ENCODE measurements around the gene TRAPPC12.

Gene TRAPPC12

DNA sequence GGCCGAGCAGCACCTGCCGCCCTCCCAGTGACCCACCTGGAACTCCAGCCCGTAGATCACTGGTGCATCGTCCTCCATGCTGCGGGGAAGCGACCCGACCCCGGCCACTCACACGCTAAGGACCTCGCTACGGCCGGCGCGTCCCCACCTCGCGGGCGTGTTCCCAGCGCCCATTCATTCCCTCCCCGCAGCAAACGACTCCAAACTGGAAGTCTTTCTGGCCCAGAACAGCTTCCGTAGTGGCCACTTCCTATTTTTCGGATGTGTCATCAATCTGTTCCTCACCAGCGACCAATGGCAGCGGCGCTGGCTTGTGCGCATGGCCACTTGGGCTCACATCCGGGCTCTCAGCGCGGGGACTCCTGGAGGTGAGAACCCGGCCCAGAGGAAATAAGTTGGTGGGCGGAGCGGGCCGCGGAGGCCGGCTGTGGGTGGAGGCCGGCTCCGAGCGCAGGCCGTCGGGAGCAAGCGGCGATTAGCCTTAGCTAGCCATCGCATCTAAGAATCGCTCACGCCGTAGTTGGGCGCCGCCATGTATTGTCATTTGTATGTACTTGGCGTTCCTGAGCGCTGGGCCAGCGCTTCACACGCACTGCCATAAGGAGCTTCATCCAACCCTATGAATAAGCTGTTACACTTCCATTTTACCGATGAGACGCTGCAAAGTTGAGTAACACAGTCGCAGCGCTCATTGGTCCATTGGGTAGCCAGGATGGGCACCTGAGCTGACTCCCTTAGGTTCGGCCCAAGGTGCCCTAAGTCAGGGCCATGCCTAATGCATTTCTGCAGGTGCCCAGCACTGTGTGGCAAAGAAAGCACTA, 1.7 kb upstream of the TRAPPC12 start, which contains the start of gene EIPR1:
Gene EIPR1 (minus strand): TSS at position 207 of the 821 bp plus-strand sequence. CDS start 129 bp downstream, at position 78.
- TF ChIP-seq, protein P1, sequence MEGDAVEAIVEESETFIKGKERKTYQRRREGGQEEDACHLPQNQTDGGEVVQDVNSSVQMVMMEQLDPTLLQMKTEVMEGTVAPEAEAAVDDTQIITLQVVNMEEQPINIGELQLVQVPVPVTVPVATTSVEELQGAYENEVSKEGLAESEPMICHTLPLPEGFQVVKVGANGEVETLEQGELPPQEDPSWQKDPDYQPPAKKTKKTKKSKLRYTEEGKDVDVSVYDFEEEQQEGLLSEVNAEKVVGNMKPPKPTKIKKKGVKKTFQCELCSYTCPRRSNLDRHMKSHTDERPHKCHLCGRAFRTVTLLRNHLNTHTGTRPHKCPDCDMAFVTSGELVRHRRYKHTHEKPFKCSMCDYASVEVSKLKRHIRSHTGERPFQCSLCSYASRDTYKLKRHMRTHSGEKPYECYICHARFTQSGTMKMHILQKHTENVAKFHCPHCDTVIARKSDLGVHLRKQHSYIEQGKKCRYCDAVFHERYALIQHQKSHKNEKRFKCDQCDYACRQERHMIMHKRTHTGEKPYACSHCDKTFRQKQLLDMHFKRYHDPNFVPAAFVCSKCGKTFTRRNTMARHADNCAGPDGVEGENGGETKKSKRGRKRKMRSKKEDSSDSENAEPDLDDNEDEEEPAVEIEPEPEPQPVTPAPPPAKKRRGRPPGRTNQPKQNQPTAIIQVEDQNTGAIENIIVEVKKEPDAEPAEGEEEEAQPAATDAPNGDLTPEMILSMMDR (IDR thresholded peaks at IDR 0.05; ENCODE audit: insufficient read depth, low read length, missing control alignments), result peak; percentile 9
- POLR2A ChIA-PET, result no interaction called here
- DNase-seq (ENCODE audit: low read depth, low spot score), result peak; percentile 91
- peak within 1 kb of the TSS; percentile 100 for H3K4me3 ChIP-seq (ENCODE audit: low read depth, low read length)
- CTCF ChIA-PET, result interaction anchor here (0.9 to 2.0 kb wide), 2 partner anchors 75 to 198 kb away, joined by 3 to 5 read pairs; no protein-coding TSS in a partner anchor

DNA sequence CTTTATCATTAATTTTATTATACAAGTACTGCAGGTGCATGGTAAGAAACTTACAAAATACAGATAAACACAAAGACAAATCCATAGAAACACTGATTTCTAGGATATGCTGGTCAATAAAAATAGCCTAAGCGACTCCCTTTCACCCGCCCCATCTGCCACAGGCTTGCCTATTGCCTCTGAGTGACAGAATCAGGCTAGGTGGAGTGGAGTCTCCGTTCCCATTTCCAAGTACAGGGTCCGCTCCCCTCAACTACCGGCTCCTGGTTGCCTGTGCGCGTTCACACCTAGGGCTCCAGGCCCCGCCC, 201 bp upstream of the TRAPPC12 start:
- TF ChIP-seq, protein P1 (IDR thresholded peaks at IDR 0.05; ENCODE audit: insufficient read depth, low read length, missing control alignments), result no peak
- POLR2A ChIA-PET, result no interaction called here
- no peak for DNase-seq (ENCODE audit: low read depth, low spot score)
- peak overlapping the region; percentile 99 for H3K4me3 ChIP-seq (ENCODE audit: low read depth, low read length)
- CTCF ChIA-PET, result interaction anchor here (1.0 to 2.0 kb wide), 2 partner anchors 18 to 76 kb away, joined by 3 to 5 read pairs; no protein-coding TSS in a partner anchor

DNA sequence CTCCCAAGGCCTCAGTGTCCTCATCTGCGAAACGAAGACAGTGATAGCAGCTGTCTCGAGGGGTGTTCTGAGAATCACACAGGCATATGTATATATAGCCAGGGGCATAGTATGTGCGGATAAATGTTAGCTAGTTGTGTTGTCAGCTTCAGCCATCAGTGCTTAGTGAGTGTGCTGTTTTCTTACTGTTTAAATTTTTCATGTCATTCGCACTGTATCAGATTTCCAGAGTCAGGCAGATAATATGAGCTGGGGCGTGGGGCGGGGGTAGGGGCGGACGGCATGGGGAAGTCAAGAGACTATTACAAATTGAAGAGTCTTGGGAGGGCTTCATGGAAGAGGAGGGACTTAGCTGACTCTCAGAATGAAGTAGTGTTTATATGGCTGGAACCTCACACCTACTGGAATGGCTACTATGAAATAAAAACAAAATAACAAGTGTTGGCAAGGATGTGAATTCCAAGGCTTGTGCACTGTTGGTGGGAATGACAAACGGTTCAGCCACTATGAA, 7.0 kb downstream of the TRAPPC12 start:
- TF ChIP-seq, protein P1 (IDR thresholded peaks at IDR 0.05; ENCODE audit: insufficient read depth, low read length, missing control alignments), result no peak

DNA sequence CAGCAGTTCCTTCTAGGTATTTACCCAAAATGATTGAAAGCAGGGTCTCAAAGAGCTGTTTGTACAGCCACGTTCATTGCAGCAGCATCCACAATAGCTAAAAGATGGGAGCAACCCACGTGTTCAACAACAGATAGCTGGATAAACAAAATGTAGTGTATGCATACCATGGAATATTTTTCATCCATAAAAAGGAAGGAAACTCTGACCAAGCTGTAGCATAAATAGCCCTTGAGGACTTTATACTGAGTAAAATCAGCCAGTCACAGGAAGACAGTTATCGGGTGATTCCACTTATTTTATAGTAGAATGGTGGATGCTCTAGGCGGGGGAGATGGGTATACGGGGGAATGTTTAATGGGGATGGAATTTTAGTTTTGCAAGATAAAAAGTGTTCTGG, 7.5 kb downstream of the TRAPPC12 start:
- CTCF ChIA-PET, result interaction anchor here (0.8 to 5.0 kb wide), 3 partner anchors 16 to 43 kb away, joined by 3 to 26 read pairs (median 4); no protein-coding TSS in a partner anchor
- H3K4me3 ChIP-seq (ENCODE audit: low read depth, low read length), result no peak overlapping the region
- POLR2A ChIA-PET, result interaction anchor here (1.3 kb wide), 1 partner anchor 171 kb away, joined by 3 read pairs; the partner anchor contains the start of gene RNASEH1
- TF ChIP-seq, protein P1 (IDR thresholded peaks at IDR 0.05; ENCODE audit: insufficient read depth, low read length, missing control alignments), result no peak
- DNase-seq (ENCODE audit: low read depth, low spot score), result no peak

More for the DNA sequence above, 7.0 kb downstream of the TRAPPC12 start:
- POLR2A ChIA-PET, result interaction anchor here (1.3 kb wide), 1 partner anchor 172 kb away, joined by 3 read pairs; the partner anchor contains the start of gene RNASEH1
- H3K4me3 ChIP-seq (ENCODE audit: low read depth, low read length), result no peak overlapping the region
- CTCF ChIA-PET, result interaction anchor here (0.8 to 5.0 kb wide), 2 partner anchors 16 to 37 kb away, joined by 3 to 26 read pairs; no protein-coding TSS in a partner anchor
- no peak for DNase-seq (ENCODE audit: low read depth, low spot score)

DNA sequence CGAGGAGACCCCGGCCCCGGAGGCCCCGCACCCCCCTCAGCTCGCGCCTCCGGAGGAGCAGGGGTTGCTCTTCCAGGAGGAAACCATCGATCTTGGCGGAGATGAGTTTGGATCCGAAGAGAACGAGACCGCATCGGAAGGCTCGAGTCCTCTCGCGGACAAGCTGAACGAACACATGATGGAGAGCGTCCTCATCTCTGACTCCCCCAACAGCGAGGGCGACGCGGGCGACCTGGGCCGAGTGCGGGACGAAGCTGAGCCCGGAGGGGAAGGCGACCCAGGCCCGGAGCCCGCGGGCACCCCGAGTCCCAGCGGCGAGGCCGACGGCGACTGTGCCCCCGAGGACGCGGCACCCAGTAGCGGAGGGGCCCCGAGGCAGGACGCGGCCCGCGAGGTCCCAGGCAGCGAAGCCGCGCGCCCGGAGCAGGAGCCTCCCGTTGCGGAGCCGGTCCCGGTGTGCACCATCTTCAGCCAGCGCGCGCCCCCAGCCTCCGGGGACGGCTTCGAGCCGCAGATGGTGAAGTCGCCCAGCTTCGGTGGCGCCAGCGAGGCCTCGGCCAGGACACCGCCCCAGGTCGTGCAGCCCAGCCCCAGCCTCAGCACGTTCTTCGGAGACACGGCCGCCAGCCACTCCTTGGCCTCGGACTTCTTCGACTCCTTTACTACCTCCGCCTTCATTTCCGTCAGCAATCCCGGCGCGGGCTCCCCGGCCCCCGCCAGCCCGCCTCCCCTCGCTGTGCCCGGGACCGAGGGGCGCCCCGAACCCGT, 8.3 kb downstream of the TRAPPC12 start:
- DNase-seq (ENCODE audit: low read depth, low spot score), result no peak
- ChIA-PET CTCF (interaction anchor here (1.0 kb wide), 1 partner anchor 42 kb away, joined by 4 read pairs; no protein-coding TSS in a partner anchor), POLR2A (no interaction called here)
- no peak overlapping the region for H3K4me3 ChIP-seq (ENCODE audit: low read depth, low read length)
- TF ChIP-seq, protein P1 (IDR thresholded peaks at IDR 0.05; ENCODE audit: insufficient read depth, low read length, missing control alignments), result no peak
